AG10803 (cell line): ENCODE data around the gene CD276.

ENCODE experiments used
- DNase-seq: peaks from one replicate; pipeline ENCODE4 v3.0.0; 2010; ENCODE audit warnings: low read depth
- H3K4me3 ChIP-seq: 2 replicates; pipeline ENCODE4 v1.5.1; 2011; ENCODE audit warnings: mild to moderate bottlenecking, low read length, control low read depth
- TF ChIP-seq, protein P1 (sequence below): conservative IDR thresholded peaks from 2 replicates; pipeline ENCODE4 v1.5.1; 2011; ENCODE audit warnings: mild to moderate bottlenecking, low read length, control low read depth, inconsistent platforms

Gene CD276

DNA sequence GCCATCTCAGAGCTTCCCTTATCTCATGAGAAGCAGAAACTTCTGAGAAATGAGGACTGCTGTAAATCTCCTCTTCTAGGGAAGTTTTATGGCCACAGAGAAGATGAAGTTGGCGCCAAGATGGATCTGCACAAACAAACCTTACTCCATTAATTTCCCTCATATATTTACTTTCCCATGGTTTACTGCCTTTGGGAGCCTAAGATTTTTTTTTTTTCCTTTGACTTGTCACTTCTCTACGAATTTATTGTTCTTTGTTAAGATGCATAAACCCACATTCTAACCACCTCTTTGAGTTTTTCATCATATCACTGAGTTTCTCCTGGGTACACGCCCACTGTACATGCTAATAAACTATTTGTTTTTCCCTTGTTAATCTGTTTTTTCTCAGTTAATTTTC lies 29.5 kb upstream of the CD276 start:
- TF ChIP-seq, protein P1, sequence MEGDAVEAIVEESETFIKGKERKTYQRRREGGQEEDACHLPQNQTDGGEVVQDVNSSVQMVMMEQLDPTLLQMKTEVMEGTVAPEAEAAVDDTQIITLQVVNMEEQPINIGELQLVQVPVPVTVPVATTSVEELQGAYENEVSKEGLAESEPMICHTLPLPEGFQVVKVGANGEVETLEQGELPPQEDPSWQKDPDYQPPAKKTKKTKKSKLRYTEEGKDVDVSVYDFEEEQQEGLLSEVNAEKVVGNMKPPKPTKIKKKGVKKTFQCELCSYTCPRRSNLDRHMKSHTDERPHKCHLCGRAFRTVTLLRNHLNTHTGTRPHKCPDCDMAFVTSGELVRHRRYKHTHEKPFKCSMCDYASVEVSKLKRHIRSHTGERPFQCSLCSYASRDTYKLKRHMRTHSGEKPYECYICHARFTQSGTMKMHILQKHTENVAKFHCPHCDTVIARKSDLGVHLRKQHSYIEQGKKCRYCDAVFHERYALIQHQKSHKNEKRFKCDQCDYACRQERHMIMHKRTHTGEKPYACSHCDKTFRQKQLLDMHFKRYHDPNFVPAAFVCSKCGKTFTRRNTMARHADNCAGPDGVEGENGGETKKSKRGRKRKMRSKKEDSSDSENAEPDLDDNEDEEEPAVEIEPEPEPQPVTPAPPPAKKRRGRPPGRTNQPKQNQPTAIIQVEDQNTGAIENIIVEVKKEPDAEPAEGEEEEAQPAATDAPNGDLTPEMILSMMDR = no peak
- DNase-seq = no peak
- H3K4me3 ChIP-seq = no peak overlapping the region

DNA sequence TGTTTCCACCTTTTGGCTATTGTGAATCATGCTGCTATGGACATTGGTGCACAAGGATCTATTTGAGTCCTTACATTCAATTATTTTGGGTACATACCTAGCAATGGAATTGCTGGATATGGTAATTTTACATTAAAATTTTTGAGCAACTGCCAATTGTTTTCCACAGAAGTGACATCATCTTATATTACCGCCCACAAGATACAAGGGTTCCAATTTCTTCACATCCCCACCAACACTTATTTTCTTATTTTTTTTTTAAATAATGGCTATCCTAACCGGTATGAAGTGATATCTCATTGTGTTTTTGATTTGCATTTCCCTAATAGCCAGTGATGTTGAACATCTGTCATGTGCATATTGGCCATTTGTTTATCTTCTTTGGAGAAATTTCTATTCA lies 28.5 kb upstream of the CD276 start:
- DNase-seq = no peak
- TF ChIP-seq, protein P1 = no peak
- no peak overlapping the region for H3K4me3 ChIP-seq

DNA sequence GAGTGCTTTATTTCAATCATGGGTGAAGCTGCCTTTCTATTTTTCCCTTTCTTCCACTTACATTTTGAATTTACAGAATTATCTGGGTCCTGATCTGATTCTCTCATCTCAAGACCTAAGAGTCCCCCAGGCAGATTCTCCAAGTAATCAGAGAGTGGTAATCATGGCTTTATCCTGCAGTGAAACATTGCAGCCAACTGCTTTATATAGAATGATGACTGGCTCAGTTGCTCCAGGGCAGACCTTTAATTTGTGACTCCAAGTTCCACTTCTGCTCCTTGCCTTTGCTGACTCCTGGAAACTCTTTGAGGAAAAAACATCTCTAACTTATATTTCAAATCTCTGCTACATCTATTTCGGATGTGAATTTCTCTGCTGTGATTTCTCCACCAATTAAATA lies 25.5 kb upstream of the CD276 start:
- TF ChIP-seq, protein P1 = no peak
- H3K4me3 ChIP-seq = no peak overlapping the region
- DNase-seq = no peak

DNA sequence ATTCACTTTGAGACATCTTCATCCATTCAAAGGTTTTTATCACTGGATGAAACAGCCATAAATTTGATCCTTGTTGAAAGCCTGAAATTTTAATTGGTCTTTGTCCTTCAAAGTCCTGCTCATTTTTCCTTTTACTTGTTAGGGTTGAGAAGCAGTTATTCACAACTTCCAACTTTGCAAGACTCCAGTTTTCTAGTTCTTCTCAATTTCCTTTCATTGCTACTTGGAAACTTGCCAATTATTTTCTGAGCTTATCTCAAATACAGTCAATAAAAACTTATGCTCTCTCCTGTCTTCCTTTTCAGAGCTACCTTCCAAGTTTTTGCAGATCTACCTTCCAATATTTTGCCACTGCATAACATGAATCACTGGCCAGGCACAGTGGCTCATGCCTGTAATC lies 23.7 kb upstream of the CD276 start:
- H3K4me3 ChIP-seq = no peak overlapping the region
- DNase-seq = no peak
- TF ChIP-seq, protein P1 = no peak

DNA sequence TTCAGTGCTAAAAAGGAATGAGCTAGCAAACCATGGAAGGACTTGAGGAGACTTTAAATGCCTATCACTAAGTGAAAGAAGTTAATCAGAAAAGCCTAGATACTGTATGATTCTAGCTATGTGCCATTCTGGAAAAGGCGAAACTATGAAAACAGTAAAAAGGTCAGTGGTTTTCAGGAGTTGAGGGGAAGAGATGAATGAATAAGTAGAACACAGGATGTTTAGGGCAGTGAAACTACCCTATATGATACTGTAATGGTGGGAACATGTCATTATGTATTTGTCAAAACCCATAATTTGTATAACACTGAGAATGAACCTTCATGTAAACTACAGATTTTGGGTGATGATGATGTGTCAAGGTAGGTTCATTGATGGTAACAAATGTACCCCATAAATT lies 9.6 kb upstream of the CD276 start:
- TF ChIP-seq, protein P1 = no peak
- H3K4me3 ChIP-seq = no peak overlapping the region
- no peak for DNase-seq

DNA sequence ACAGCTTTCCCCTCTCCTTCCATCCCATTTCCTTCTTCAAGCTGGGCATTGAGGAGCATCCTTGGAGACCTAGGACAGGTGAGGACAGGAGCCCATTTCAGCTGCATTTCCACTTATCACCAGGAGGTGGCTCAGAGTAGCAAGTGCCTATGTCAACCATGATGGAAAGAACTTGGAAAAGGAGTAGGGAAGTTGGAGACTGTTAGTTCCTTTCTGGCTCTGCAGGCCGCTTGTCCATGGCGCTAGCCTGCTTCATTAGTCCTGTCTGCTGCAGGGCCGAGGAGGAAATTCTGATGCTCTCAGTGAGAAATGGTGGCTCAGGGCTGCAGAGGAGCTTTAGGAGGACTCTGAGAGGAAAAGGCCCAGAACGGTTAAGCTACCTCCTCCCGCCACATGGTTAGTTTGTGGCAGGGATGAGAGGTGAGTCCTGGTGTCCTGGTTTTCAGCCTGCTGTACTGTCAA lies 7.0 kb upstream of the CD276 start:
- peak; percentile 65 for DNase-seq
- H3K4me3 ChIP-seq = no peak overlapping the region
- TF ChIP-seq, protein P1 = peak; percentile 89

DNA sequence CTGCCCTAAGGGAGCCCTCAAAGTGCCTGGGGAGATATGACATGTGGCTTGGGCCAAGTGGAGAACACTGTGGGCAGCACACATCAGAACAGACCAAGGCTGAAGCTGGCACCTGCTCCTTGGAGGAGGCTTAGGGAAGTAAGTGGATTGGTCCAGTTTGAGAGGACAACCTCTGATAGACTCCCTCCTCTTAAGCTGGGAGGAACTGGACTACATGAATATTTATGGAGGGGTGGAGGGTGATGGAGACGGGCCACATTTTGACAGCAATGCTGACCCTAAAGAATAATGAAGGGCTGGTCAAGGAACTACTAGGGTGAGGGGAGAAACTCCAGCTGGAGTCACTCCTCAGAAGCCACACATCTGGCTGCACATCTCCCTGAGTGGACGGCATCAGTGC lies 6.5 kb upstream of the CD276 start:
- TF ChIP-seq, protein P1 = no peak
- DNase-seq = no peak
- H3K4me3 ChIP-seq = no peak overlapping the region
